ENCODE data around the gene WARS2. TPM values are rescaled to one million over a fixed set of nuclear protein-coding genes. Genes with fewer than 3 reads are reported as not detected.

WARS2 gene
- total and polyA plus RNA-seq, 2 experiments from 2014 or later = 6.2 to 19.3 TPM

GRCh38 chr1:118988186-118989005 lies 152.1 kb downstream of the WARS2 start, which contains the start of gene TBX15:
TSS of gene TBX15 (minus strand) at chr1:118988343. CDS start at chr1:118987795, 548 bp downstream.
- H3K4me3 ChIP-seq = peak within 1 kb of the TSS; percentile 24
- 9% methylated on average over 31 of the region's 31 CpGs for WGBS (ENCODE audit: low lambda C conversion rate, missing lambda C conversion rate)

GRCh38 chr1:118987468-118988185 lies 152.8 kb downstream of the WARS2 start:
- H3K4me1 ChIP-seq (ENCODE audit: insufficient read depth) = peaks cover 15% of the 10 kb centered on the region
- WGBS (ENCODE audit: low lambda C conversion rate, missing lambda C conversion rate) = under 1% methylated on average over 59 of the region's 65 CpGs

More at GRCh38 chr1:118988186-118989005, 152.1 kb downstream of the WARS2 start, which contains the start of gene TBX15:
- DNase-seq (ENCODE audit: low spot score) = no peak
- H3K9me3 ChIP-seq (ENCODE audit: low read depth) = no peaks in the 10 kb centered on the region
- no peaks in the 10 kb centered on the region for H3K36me3 ChIP-seq (replicated peaks; ENCODE audit: insufficient read depth, low read depth)
- H3K27me3 ChIP-seq = peaks cover 99% of the 10 kb centered on the region
- H3K4me1 ChIP-seq (ENCODE audit: insufficient read depth) = peaks cover 15% of the 10 kb centered on the region
- H3K27ac ChIP-seq = peak within 1 kb of the TSS; percentile 52
- TF ChIP-seq, protein P1, sequence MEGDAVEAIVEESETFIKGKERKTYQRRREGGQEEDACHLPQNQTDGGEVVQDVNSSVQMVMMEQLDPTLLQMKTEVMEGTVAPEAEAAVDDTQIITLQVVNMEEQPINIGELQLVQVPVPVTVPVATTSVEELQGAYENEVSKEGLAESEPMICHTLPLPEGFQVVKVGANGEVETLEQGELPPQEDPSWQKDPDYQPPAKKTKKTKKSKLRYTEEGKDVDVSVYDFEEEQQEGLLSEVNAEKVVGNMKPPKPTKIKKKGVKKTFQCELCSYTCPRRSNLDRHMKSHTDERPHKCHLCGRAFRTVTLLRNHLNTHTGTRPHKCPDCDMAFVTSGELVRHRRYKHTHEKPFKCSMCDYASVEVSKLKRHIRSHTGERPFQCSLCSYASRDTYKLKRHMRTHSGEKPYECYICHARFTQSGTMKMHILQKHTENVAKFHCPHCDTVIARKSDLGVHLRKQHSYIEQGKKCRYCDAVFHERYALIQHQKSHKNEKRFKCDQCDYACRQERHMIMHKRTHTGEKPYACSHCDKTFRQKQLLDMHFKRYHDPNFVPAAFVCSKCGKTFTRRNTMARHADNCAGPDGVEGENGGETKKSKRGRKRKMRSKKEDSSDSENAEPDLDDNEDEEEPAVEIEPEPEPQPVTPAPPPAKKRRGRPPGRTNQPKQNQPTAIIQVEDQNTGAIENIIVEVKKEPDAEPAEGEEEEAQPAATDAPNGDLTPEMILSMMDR (IDR thresholded peaks at IDR 0.05; ENCODE audit: poor library complexity) = no peak
- peak; percentile 61 for TF ChIP-seq EZH2phosphoT487 (IDR thresholded peaks at IDR 0.05; ENCODE audit: low read depth, severe bottlenecking, unreplicated experiment)
- peak; percentile 73 for TF ChIP-seq EZH2 (IDR thresholded peaks at IDR 0.05; ENCODE audit: borderline replicate concordance)
- H3K4me2 ChIP-seq = peak within 1 kb of the TSS; percentile 81
- H3K79me2 ChIP-seq = peaks cover 13% of the 10 kb centered on the region
- peak within 1 kb of the TSS; percentile 84 for H2AFZ ChIP-seq
- no peaks in the 10 kb centered on the region for H3K9me2 ChIP-seq (replicated peaks; ENCODE audit: insufficient read depth)
- H4K20me1 ChIP-seq (ENCODE audit: insufficient read depth, poor library complexity, severe bottlenecking) = no peaks in the 10 kb centered on the region

GRCh38 chr1:118986555-118987467 lies 153.6 kb downstream of the WARS2 start:
- H3K4me3 ChIP-seq = peak overlapping the region; percentile 24
- H3K4me2 ChIP-seq = peak overlapping the region; percentile 81
- H3K27me3 ChIP-seq = peaks cover 99% of the 10 kb centered on the region
- H3K9me3 ChIP-seq (ENCODE audit: low read depth) = no peaks in the 10 kb centered on the region
- DNase-seq (ENCODE audit: low spot score) = no peak
- H4K20me1 ChIP-seq (ENCODE audit: insufficient read depth, poor library complexity, severe bottlenecking) = no peaks in the 10 kb centered on the region
- H2AFZ ChIP-seq = peak overlapping the region; percentile 84
- peak; percentile 65 for TF ChIP-seq EZH2phosphoT487 (IDR thresholded peaks at IDR 0.05; ENCODE audit: low read depth, severe bottlenecking, unreplicated experiment)
- TF ChIP-seq, protein P1 (IDR thresholded peaks at IDR 0.05; ENCODE audit: poor library complexity) = no peak
- peaks cover 15% of the 10 kb centered on the region for H3K4me1 ChIP-seq (ENCODE audit: insufficient read depth)
- H3K27ac ChIP-seq = peak overlapping the region; percentile 52
- H3K36me3 ChIP-seq (replicated peaks; ENCODE audit: insufficient read depth, low read depth) = no peaks in the 10 kb centered on the region
- H3K79me2 ChIP-seq = peaks cover 13% of the 10 kb centered on the region
- no peaks in the 10 kb centered on the region for H3K9me2 ChIP-seq (replicated peaks; ENCODE audit: insufficient read depth)
- 12% methylated on average over 42 of the region's 42 CpGs for WGBS (ENCODE audit: low lambda C conversion rate, missing lambda C conversion rate)

More at GRCh38 chr1:118987468-118988185, 152.8 kb downstream of the WARS2 start:
- peak; percentile 66 for DNase-seq (ENCODE audit: low spot score)
- H2AFZ ChIP-seq = peak overlapping the region; percentile 84
- H3K9me2 ChIP-seq (replicated peaks; ENCODE audit: insufficient read depth) = no peaks in the 10 kb centered on the region
- peak overlapping the region; percentile 24 for H3K4me3 ChIP-seq
- H3K79me2 ChIP-seq = peaks cover 13% of the 10 kb centered on the region
- H3K36me3 ChIP-seq (replicated peaks; ENCODE audit: insufficient read depth, low read depth) = no peaks in the 10 kb centered on the region
- H3K4me2 ChIP-seq = peak overlapping the region; percentile 81
- no peaks in the 10 kb centered on the region for H3K9me3 ChIP-seq (ENCODE audit: low read depth)
- peak overlapping the region; percentile 52 for H3K27ac ChIP-seq
- no peaks in the 10 kb centered on the region for H4K20me1 ChIP-seq (ENCODE audit: insufficient read depth, poor library complexity, severe bottlenecking)
- H3K27me3 ChIP-seq = peaks cover 99% of the 10 kb centered on the region
- peak; percentile 86 for TF ChIP-seq EZH2phosphoT487 (IDR thresholded peaks at IDR 0.05; ENCODE audit: low read depth, severe bottlenecking, unreplicated experiment)
- TF ChIP-seq, protein P1 (IDR thresholded peaks at IDR 0.05; ENCODE audit: poor library complexity) = no peak
- TF ChIP-seq EZH2 (IDR thresholded peaks at IDR 0.05; ENCODE audit: borderline replicate concordance) = peak; percentile 88

All from hepatocyte (in vitro differentiated cells).